ENCODE data around the gene TM9SF1.

The TM9SF1 gene

GRCh38 chr14:24195186-24196070 lies at the start of gene TM9SF1:
TM9SF1 (minus strand) TSS chr14:24195441; CDS start chr14:24195019, 422 bp downstream.
- DNase-seq: peak; percentile 82

GRCh38 chr14:24243336-24243836 lies 48.1 kb upstream of the TM9SF1 start:
- no peak for DNase-seq

GRCh38 chr14:24241829-24242443 lies 46.7 kb upstream of the TM9SF1 start:
- peak; percentile 92 for DNase-seq

- no peak for DNase-seq
Observed at GRCh38 chr14:24240110-24240918, 45.1 kb upstream of the TM9SF1 start.

- no peak for DNase-seq
Observed at GRCh38 chr14:24238527-24239037, 43.3 kb upstream of the TM9SF1 start.

- DNase-seq: no peak
Observed at GRCh38 chr14:24238123-24238522, 42.9 kb upstream of the TM9SF1 start.

GRCh38 chr14:24237463-24237955 lies 42.3 kb upstream of the TM9SF1 start:
- no peak for DNase-seq

GRCh38 chr14:24236689-24237462 lies 41.6 kb upstream of the TM9SF1 start:
- no peak for DNase-seq

GRCh38 chr14:24235804-24236688 lies 40.8 kb upstream of the TM9SF1 start:
- DNase-seq: no peak

GRCh38 chr14:24234095-24235005 lies 39.1 kb upstream of the TM9SF1 start:
- no peak for DNase-seq

- no peak for DNase-seq
Observed at GRCh38 chr14:24233538-24233866, 38.3 kb upstream of the TM9SF1 start.

GRCh38 chr14:24232645-24233537 lies 37.6 kb upstream of the TM9SF1 start, which contains the start of gene GMPR2:
GMPR2 (plus strand) TSS chr14:24232929; CDS start chr14:24233254, 325 bp downstream.
- peak; percentile 37 for DNase-seq

- peak; percentile 86 for DNase-seq
Observed at GRCh38 chr14:24232121-24232644, 36.9 kb upstream of the TM9SF1 start, which contains the start of gene NEDD8. NEDD8 (minus strand) TSS chr14:24232367; CDS start chr14:24232267, 100 bp downstream.

GRCh38 chr14:24231263-24232120 lies 36.3 kb upstream of the TM9SF1 start:
- DNase-seq: no peak

GRCh38 chr14:24228902-24229301 lies 33.7 kb upstream of the TM9SF1 start:
- DNase-seq: no peak

- DNase-seq: no peak
Observed at GRCh38 chr14:24226473-24226872, 31.2 kb upstream of the TM9SF1 start.

GRCh38 chr14:24224618-24225071 lies 29.4 kb upstream of the TM9SF1 start:
- DNase-seq: no peak

Data from NCI-H1436 (cell line).